Measurements from ENCODE around the gene ANXA8.

DNA sequence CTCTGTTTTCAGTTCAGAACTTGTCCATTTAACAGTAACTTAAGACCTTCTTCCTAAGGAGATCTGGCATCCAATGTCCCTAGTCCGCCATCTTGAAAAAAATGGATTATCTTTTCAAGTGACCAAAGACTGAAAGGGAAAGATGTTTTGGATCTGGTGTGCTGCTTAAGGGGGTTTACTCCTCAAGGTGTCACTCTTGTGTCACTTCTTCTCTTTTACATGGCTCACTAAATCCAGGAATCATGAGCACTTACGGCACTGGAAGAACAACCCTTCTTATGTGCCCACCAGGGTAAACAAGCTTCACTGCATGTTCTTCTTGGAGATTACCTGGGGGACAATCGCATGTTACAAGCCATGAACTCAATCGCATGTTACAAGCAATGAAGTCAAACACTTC is 43.7 kb downstream of the ANXA8 start:
- TF ChIP-seq POLR2AphosphoS5 (IDR thresholded peaks at IDR 0.05) (no peak), POLR2A (IDR thresholded peaks at IDR 0.05) (no peak), EP300 (IDR thresholded peaks at IDR 0.05) (no peak)
- TF ChIP-seq, protein P1, sequence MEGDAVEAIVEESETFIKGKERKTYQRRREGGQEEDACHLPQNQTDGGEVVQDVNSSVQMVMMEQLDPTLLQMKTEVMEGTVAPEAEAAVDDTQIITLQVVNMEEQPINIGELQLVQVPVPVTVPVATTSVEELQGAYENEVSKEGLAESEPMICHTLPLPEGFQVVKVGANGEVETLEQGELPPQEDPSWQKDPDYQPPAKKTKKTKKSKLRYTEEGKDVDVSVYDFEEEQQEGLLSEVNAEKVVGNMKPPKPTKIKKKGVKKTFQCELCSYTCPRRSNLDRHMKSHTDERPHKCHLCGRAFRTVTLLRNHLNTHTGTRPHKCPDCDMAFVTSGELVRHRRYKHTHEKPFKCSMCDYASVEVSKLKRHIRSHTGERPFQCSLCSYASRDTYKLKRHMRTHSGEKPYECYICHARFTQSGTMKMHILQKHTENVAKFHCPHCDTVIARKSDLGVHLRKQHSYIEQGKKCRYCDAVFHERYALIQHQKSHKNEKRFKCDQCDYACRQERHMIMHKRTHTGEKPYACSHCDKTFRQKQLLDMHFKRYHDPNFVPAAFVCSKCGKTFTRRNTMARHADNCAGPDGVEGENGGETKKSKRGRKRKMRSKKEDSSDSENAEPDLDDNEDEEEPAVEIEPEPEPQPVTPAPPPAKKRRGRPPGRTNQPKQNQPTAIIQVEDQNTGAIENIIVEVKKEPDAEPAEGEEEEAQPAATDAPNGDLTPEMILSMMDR (IDR thresholded peaks at IDR 0.05) = no peak

All from upper lobe of left lung (tissue), 4 donors.